ENCODE data around the gene PIH1D2.

DNA sequence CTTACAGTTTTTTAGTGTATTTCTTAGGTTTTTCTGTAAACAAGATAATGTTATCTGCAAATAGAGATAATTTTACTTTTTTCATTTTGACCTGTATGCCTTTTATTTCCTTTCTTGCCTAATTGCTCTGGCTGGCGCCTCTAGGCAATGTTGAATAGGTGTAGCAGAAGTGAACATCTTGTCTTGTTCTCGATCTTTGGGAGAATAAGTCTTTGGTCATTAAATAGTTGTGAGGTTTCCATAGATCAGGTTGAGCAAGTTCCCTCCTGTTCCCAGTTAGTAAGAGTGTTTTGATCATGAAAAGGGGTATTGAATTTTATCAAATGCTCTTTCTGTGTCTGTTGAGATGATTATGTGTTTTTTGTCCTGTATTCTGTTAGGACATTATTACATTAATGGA, 24.0 kb downstream of the PIH1D2 start:
- TF ChIP-seq, protein P1, sequence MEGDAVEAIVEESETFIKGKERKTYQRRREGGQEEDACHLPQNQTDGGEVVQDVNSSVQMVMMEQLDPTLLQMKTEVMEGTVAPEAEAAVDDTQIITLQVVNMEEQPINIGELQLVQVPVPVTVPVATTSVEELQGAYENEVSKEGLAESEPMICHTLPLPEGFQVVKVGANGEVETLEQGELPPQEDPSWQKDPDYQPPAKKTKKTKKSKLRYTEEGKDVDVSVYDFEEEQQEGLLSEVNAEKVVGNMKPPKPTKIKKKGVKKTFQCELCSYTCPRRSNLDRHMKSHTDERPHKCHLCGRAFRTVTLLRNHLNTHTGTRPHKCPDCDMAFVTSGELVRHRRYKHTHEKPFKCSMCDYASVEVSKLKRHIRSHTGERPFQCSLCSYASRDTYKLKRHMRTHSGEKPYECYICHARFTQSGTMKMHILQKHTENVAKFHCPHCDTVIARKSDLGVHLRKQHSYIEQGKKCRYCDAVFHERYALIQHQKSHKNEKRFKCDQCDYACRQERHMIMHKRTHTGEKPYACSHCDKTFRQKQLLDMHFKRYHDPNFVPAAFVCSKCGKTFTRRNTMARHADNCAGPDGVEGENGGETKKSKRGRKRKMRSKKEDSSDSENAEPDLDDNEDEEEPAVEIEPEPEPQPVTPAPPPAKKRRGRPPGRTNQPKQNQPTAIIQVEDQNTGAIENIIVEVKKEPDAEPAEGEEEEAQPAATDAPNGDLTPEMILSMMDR (conservative IDR thresholded peaks at IDR 0.05; ENCODE audit: low read depth, low read length), result no peak
- no peak for TF ChIP-seq EZH2 (IDR thresholded peaks at IDR 0.05; ENCODE audit: low read length, unreplicated experiment)
- TF ChIP-seq EZH2phosphoT487 (IDR thresholded peaks at IDR 0.05; ENCODE audit: borderline replicate concordance, low read length), result no peak
